SK-N-SH treated with all-trans-retinoic acid at 6 μM for 48 hours (cell line): ENCODE results near the gene MCCC2.

Experiments used
- ARNTL ChIP-seq: fragments of 450-650 bp; formaldehyde crosslinking; IDR thresholded peaks from 2 replicates; pipeline ENCODE4 v1.5.0; 2020; ENCODE audit warnings: low read depth, mild to moderate bottlenecking, moderate library complexity, borderline replicate concordance
- ESRRG ChIP-seq: fragments of 250-450 bp; sonication (Bioruptor Pico); IDR thresholded peaks from 2 replicates; pipeline ENCODE4 v1.6.1; 2021; ENCODE audit warnings: mild to moderate bottlenecking
- ISL1 ChIP-seq: fragments of 250-450 bp; sonication (Bioruptor Pico); IDR thresholded peaks from 2 replicates; pipeline ENCODE4 v2.1.2; 2022; ENCODE audit warnings: mild to moderate bottlenecking, moderate library complexity
- PATZ1 ChIP-seq: fragments of 250-450 bp; sonication (Bioruptor Pico); IDR thresholded peaks from 2 replicates; pipeline ENCODE4 v1.8.0; 2020; ENCODE audit warnings: mild to moderate bottlenecking, moderate library complexity, borderline replicate concordance
- PPARA ChIP-seq: fragments of 250-450 bp; sonication (Bioruptor Pico); IDR thresholded peaks from 2 replicates; pipeline ENCODE4 v1.5.0; 2020; ENCODE audit warnings: mild to moderate bottlenecking, borderline replicate concordance
- RARB ChIP-seq: fragments of 250-450 bp; sonication (Bioruptor Pico); IDR thresholded peaks from 2 replicates; pipeline ENCODE4 v1.8.0; 2021; ENCODE audit warnings: mild to moderate bottlenecking, moderate library complexity
- TSHZ2 ChIP-seq: fragments of 250-450 bp; sonication (Bioruptor Pico); IDR thresholded peaks from 2 replicates; pipeline ENCODE4 v1.5.0; 2020; ENCODE audit warnings: mild to moderate bottlenecking, moderate library complexity
- ZFP3 ChIP-seq: fragments of 250-450 bp; sonication (Bioruptor Pico); IDR thresholded peaks from 2 replicates; pipeline ENCODE4 v1.5.0; 2020; ENCODE audit warnings: mild to moderate bottlenecking, moderate library complexity
- ZFP30 ChIP-seq: fragments of 450-650 bp; formaldehyde crosslinking; IDR thresholded peaks from 2 replicates; pipeline ENCODE4 v1.5.0; 2022; ENCODE audit warnings: mild to moderate bottlenecking, moderate library complexity
- ZNF565 ChIP-seq: fragments of 450-650 bp; formaldehyde crosslinking; conservative IDR thresholded peaks from 2 replicates; pipeline ENCODE4 v1.5.0; 2020; ENCODE audit warnings: low read depth, mild to moderate bottlenecking, moderate library complexity
- ZNF8 ChIP-seq: fragments of 450-650 bp; formaldehyde crosslinking; IDR thresholded peaks from 2 replicates; pipeline ENCODE4 v1.5.0; 2020; ENCODE audit warnings: mild to moderate bottlenecking, moderate library complexity

DNA sequence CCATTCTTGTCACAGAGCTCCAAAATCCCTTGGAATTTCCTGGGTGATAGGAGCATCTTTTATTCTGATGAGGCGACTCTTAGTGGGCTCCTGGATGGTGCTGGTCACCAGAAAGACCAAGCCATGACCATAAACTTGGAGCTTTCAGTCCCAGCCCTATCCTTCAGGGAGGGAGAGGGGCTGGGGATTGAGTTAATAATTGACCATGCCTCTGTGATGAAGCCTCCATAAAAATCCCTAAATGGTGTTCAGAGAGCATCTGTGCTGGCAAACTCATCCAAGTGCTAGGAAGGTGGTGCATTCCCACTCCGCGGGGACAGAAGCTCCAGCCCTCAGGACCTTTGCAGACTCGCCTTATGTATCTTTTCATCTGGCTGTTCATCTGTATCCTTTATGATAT is 28.7 kb downstream of the MCCC2 start:
- no peak for TF ChIP-seq ISL1
- no peak for TF ChIP-seq ZFP30 (CRISPR knock-in tag)
- TF ChIP-seq PATZ1, result no peak
- TF ChIP-seq ZFP3 (CRISPR knock-in tag), result no peak
- no peak for TF ChIP-seq ESRRG (CRISPR knock-in tag)
- no peak for TF ChIP-seq PPARA (CRISPR knock-in tag)
- TF ChIP-seq RARB (CRISPR knock-in tag), result no peak
- no peak for TF ChIP-seq ZNF565 (CRISPR knock-in tag)
- TF ChIP-seq ZNF8 (CRISPR knock-in tag), result no peak
- no peak for TF ChIP-seq ARNTL (CRISPR knock-in tag)
- TF ChIP-seq TSHZ2 (CRISPR knock-in tag), result no peak
